ENCODE data around the gene NAA16.

The NAA16 gene

GRCh38 chr13:41377446-41377845 is 66.4 kb downstream of the NAA16 start:
- DNase-seq = no peak
- no peaks in the 10 kb centered on the region for H3K36me3 ChIP-seq (replicated peaks; ENCODE audit: insufficient read depth, low read length)

GRCh38 chr13:41382431-41382830 is 71.4 kb downstream of the NAA16 start:
- no peak for DNase-seq
- Histone ChIP-seq H3F3A (ENCODE audit: insufficient read depth, low read length) (no peaks in the 10 kb centered on the region), H2AFZ (ENCODE audit: low read length) (no peak overlapping the region), H3K4me2 (ENCODE audit: low read depth, low read length) (no peak overlapping the region), H3K9me2 (replicated peaks; ENCODE audit: insufficient read depth, low read length) (no peaks in the 10 kb centered on the region), H3K9me3 (replicated peaks; ENCODE audit: insufficient read depth, low read length) (no peaks in the 10 kb centered on the region), H3K4me3 (ENCODE audit: low read length) (no peak overlapping the region), H3K9ac (ENCODE audit: low read length) (no peak overlapping the region), H3K27ac (ENCODE audit: low read length) (no peak overlapping the region), H4K20me1 (ENCODE audit: insufficient read depth, low read length) (no peaks in the 10 kb centered on the region), H3K79me2 (ENCODE audit: low read length) (no peaks in the 10 kb centered on the region), H3K36me3 (replicated peaks; ENCODE audit: insufficient read depth, low read length) (no peaks in the 10 kb centered on the region), H3K27me3 (replicated peaks; ENCODE audit: insufficient read depth, low read length) (no peaks in the 10 kb centered on the region), H3K4me1 (ENCODE audit: low read length) (no peaks in the 10 kb centered on the region)
- TF ChIP-seq EZH2 (optimal IDR thresholded peaks at IDR 0.05; ENCODE audit: low read depth, low read length) (no peak), EZH2phosphoT487 (IDR thresholded peaks at IDR 0.05; ENCODE audit: low read length) (no peak), CTCF (IDR thresholded peaks at IDR 0.05; ENCODE audit: low read length) (no peak)

More at GRCh38 chr13:41377446-41377845, 66.4 kb downstream of the NAA16 start:
- no peak overlapping the region for H3K4me3 ChIP-seq (ENCODE audit: low read length)
- no peak overlapping the region for H2AFZ ChIP-seq (ENCODE audit: low read length)
- H3F3A ChIP-seq (ENCODE audit: insufficient read depth, low read length) = no peaks in the 10 kb centered on the region
- H3K9me2 ChIP-seq (replicated peaks; ENCODE audit: insufficient read depth, low read length) = no peaks in the 10 kb centered on the region
- H4K20me1 ChIP-seq (ENCODE audit: insufficient read depth, low read length) = no peaks in the 10 kb centered on the region
- no peaks in the 10 kb centered on the region for H3K27me3 ChIP-seq (replicated peaks; ENCODE audit: insufficient read depth, low read length)
- no peak overlapping the region for H3K9ac ChIP-seq (ENCODE audit: low read length)
- H3K4me1 ChIP-seq (ENCODE audit: low read length) = no peaks in the 10 kb centered on the region
- H3K4me2 ChIP-seq (ENCODE audit: low read depth, low read length) = no peak overlapping the region
- TF ChIP-seq EZH2phosphoT487 (IDR thresholded peaks at IDR 0.05; ENCODE audit: low read length) (no peak), EZH2 (optimal IDR thresholded peaks at IDR 0.05; ENCODE audit: low read depth, low read length) (no peak), CTCF (IDR thresholded peaks at IDR 0.05; ENCODE audit: low read length) (no peak)
- no peaks in the 10 kb centered on the region for H3K79me2 ChIP-seq (ENCODE audit: low read length)
- H3K27ac ChIP-seq (ENCODE audit: low read length) = no peak overlapping the region
- H3K9me3 ChIP-seq (replicated peaks; ENCODE audit: insufficient read depth, low read length) = no peaks in the 10 kb centered on the region

GRCh38 chr13:41383386-41383785 is 72.3 kb downstream of the NAA16 start:
- Histone ChIP-seq H3K79me2 (ENCODE audit: low read length) (no peaks in the 10 kb centered on the region), H3K36me3 (replicated peaks; ENCODE audit: insufficient read depth, low read length) (no peaks in the 10 kb centered on the region), H3K4me3 (ENCODE audit: low read length) (no peak overlapping the region), H3K4me2 (ENCODE audit: low read depth, low read length) (no peak overlapping the region), H3K9me3 (replicated peaks; ENCODE audit: insufficient read depth, low read length) (no peaks in the 10 kb centered on the region), H3K9me2 (replicated peaks; ENCODE audit: insufficient read depth, low read length) (no peaks in the 10 kb centered on the region), H3K27me3 (replicated peaks; ENCODE audit: insufficient read depth, low read length) (no peaks in the 10 kb centered on the region), H4K20me1 (ENCODE audit: insufficient read depth, low read length) (no peaks in the 10 kb centered on the region), H3K9ac (ENCODE audit: low read length) (no peak overlapping the region), H3K27ac (ENCODE audit: low read length) (no peak overlapping the region), H3K4me1 (ENCODE audit: low read length) (no peaks in the 10 kb centered on the region), H3F3A (ENCODE audit: insufficient read depth, low read length) (no peaks in the 10 kb centered on the region), H2AFZ (ENCODE audit: low read length) (no peak overlapping the region)
- DNase-seq = no peak
- no peak for TF ChIP-seq CTCF (IDR thresholded peaks at IDR 0.05; ENCODE audit: low read length)
- no peak for TF ChIP-seq EZH2phosphoT487 (IDR thresholded peaks at IDR 0.05; ENCODE audit: low read length)
- no peak for TF ChIP-seq EZH2 (optimal IDR thresholded peaks at IDR 0.05; ENCODE audit: low read depth, low read length)
